Gastroesophageal sphincter (tissue), 4 donors: ENCODE data around the gene PRKX. TPM values are rescaled to one million over a fixed set of nuclear protein-coding genes. Genes with fewer than 3 reads are reported as not detected.

Experiments used
- ATAC-seq: fragments of 150-250 bp; one replicate; pipeline ENCODE4 v1.9.1; 2016; ENCODE audit warnings: mild to moderate bottlenecking, moderate library complexity
- H3K27ac ChIP-seq, 4 donors: fragments of 200-600 bp; sonication (generic) in 3 of 4; 1 replicate in 3 of 4; 2 replicates in 1 of 4; pipeline ENCODE4 v1.5.1; 2016 to 2019
- H3K27me3 ChIP-seq: fragments of 200-600 bp; sonication (generic); one replicate; pipeline ENCODE4 v1.5.1; 2019
- H3K36me3 ChIP-seq, 2 donors: fragments of 200-600 bp; sonication (generic); one replicate each; pipeline ENCODE4 v1.5.1; 2019; ENCODE audit warnings: control low read depth in 1 of 2
- H3K4me1 ChIP-seq, 3 donors: fragments of 200-600 bp; sonication (generic); 1 replicate in 2 of 3; 2 replicates in 1 of 3; pipeline ENCODE4 v1.5.1; 2016 to 2019; ENCODE audit warnings: control low read depth in 2 of 3
- H3K4me3 ChIP-seq, 2 donors: fragments of 200-600 bp; sonication (generic); one replicate each; pipeline ENCODE4 v1.5.1; 2019; ENCODE audit warnings: mild to moderate bottlenecking in 1 of 2, moderate library complexity in 1 of 2
- H3K9me3 ChIP-seq, 3 donors: fragments of 200-600 bp; sonication (generic); one replicate each; pipeline ENCODE4 v1.5.1; 2017 to 2019; ENCODE audit warnings: control low read depth in 2 of 3
- CTCF ChIP-seq, 4 experiments: fragments of 200-600 bp in 2 of 4; fragments of 450-650 bp in 2 of 4; sonication (generic) in 1 of 4; IDR thresholded peaks; one replicate each; pipeline ENCODE4 v1.5.1; 2017 to 2019; ENCODE audit warnings: antibody characterized with exemption in 4 of 4, mild to moderate bottlenecking in 2 of 4, moderate library complexity in 2 of 4
- EP300 ChIP-seq: sonication (generic); formaldehyde crosslinking; IDR thresholded peaks from one replicate; pipeline ENCODE4 v1.6.1; 2017; ENCODE audit warnings: antibody characterized with exemption, mild to moderate bottlenecking
- POLR2A ChIP-seq, 2 donors: fragments of 450-650 bp; IDR thresholded peaks; one replicate each; pipeline ENCODE4 v1.6.1; 2017; ENCODE audit warnings: antibody characterized with exemption in 2 of 2, mild to moderate bottlenecking in 2 of 2, moderate library complexity in 1 of 2
- POLR2AphosphoS5 ChIP-seq: sonication (generic); formaldehyde crosslinking; IDR thresholded peaks from one replicate; pipeline ENCODE4 v1.6.1; 2017; ENCODE audit warnings: antibody characterized with exemption
- WGBS, 2 donors: methylation state at CpG; one replicate each; pipeline ENCODE4 v1.1.5; 2018; ENCODE audit warnings: low coverage in 1 of 2; 5-methylcytosine and 5-hydroxymethylcytosine counted together
- total RNA-seq, 4 donors: library from RNA; depleted of rRNA; stranded (reverse); fragments of >200 nt; gene quantifications; one replicate each; pipeline ENCODE4 v1.1.0, GENCODE V29; 2016

The PRKX gene
- total RNA-seq, 4 donors from 2014 or later: 3.5 to 10.5 (median 4.4) TPM

GRCh38 chrX:3609810-3610209 is 103.6 kb downstream of the PRKX start:
- no peak for ATAC-seq
- no peak overlapping the region for H3K27ac ChIP-seq
- no peak overlapping the region for H3K4me3 ChIP-seq
- H3K36me3 ChIP-seq: peaks cover 0 to 14% of the 10 kb centered on the region in 2 donors
- 78 to 83% methylated on average over 2 to 4 of the region's 4 CpGs for WGBS, 2 donors
- H3K4me1 ChIP-seq: no peaks in the 10 kb centered on the region
- H3K9me3 ChIP-seq: no peaks in the 10 kb centered on the region
- TF ChIP-seq POLR2A (IDR thresholded peaks at IDR 0.05): no peak
- TF ChIP-seq POLR2AphosphoS5: no peak
- TF ChIP-seq CTCF (IDR thresholded peaks at IDR 0.05): no peak
- TF ChIP-seq EP300: no peak
- no peaks in the 10 kb centered on the region for H3K27me3 ChIP-seq

GRCh38 chrX:3603026-3603661 is 110.3 kb downstream of the PRKX start:
- 73 to 82% methylated on average over 7 of the region's 10 CpGs for WGBS, 2 donors
- Histone ChIP-seq H3K27me3 (no peaks in the 10 kb centered on the region), H3K27ac (no peak overlapping the region), H3K36me3 (no peaks in the 10 kb centered on the region), H3K4me1 (no peaks in the 10 kb centered on the region), H3K9me3 (no peaks in the 10 kb centered on the region), H3K4me3 (no peak overlapping the region)
- ATAC-seq: no peak
- no peak for TF ChIP-seq CTCF (IDR thresholded peaks at IDR 0.05)
- TF ChIP-seq EP300: no peak
- TF ChIP-seq POLR2AphosphoS5: no peak
- TF ChIP-seq POLR2A (IDR thresholded peaks at IDR 0.05): no peak

- Histone ChIP-seq H3K4me1 (no peaks in the 10 kb centered on the region), H3K9me3 (no peaks in the 10 kb centered on the region), H3K27ac (no peak overlapping the region), H3K36me3 (no peaks in the 10 kb centered on the region), H3K4me3 (no peak overlapping the region), H3K27me3 (no peaks in the 10 kb centered on the region)
- TF ChIP-seq CTCF (IDR thresholded peaks at IDR 0.05) (no peak), EP300 (no peak), POLR2A (IDR thresholded peaks at IDR 0.05) (no peak), POLR2AphosphoS5 (no peak)
- 15 to 21% methylated on average over 7 of the region's 7 CpGs for WGBS, 2 donors
- ATAC-seq: no peak
Observed at GRCh38 chrX:3599802-3600430, 113.5 kb downstream of the PRKX start.

GRCh38 chrX:3598709-3599108 is 114.7 kb downstream of the PRKX start:
- H3K4me3 ChIP-seq: no peak overlapping the region
- no peaks in the 10 kb centered on the region for H3K27me3 ChIP-seq
- no peak overlapping the region for H3K27ac ChIP-seq
- TF ChIP-seq POLR2A (IDR thresholded peaks at IDR 0.05) (no peak), CTCF (IDR thresholded peaks at IDR 0.05) (no peak), EP300 (no peak), POLR2AphosphoS5 (no peak)
- ATAC-seq: no peak
- H3K9me3 ChIP-seq: no peaks in the 10 kb centered on the region
- 60 to 79% methylated on average over 1 to 5 of the region's 6 CpGs for WGBS, 2 donors
- no peaks in the 10 kb centered on the region for H3K4me1 ChIP-seq
- H3K36me3 ChIP-seq: no peaks in the 10 kb centered on the region

- ATAC-seq: no peak
- Histone ChIP-seq H3K36me3 (no peaks in the 10 kb centered on the region), H3K27me3 (no peaks in the 10 kb centered on the region), H3K27ac (no peak overlapping the region), H3K9me3 (no peaks in the 10 kb centered on the region), H3K4me3 (no peak overlapping the region), H3K4me1 (no peaks in the 10 kb centered on the region)
- 87% methylated on average over 3 of the region's 3 CpGs; no CpG with 5 or more reads in 1 of the 2 donors for WGBS, 2 donors
- TF ChIP-seq POLR2AphosphoS5 (no peak), POLR2A (IDR thresholded peaks at IDR 0.05) (no peak), EP300 (no peak), CTCF (IDR thresholded peaks at IDR 0.05) (no peak)
Observed at GRCh38 chrX:3598046-3598605, 115.3 kb downstream of the PRKX start.
